Neural cell (in vitro differentiated cells): ENCODE results near the gene EBF3.

Source experiments
- CTCF ChIP-seq: fragments of 450-650 bp; IDR thresholded peaks from 2 replicates; pipeline ENCODE4 v1.5.1; 2014; ENCODE audit warnings: antibody characterized with exemption, mild to moderate bottlenecking, moderate library complexity; ENCODE audit not compliant: poor library complexity, severe bottlenecking
- EP300 ChIP-seq: fragments of 450-650 bp; conservative IDR thresholded peaks from 2 replicates; pipeline ENCODE4 v1.6.1; 2014; ENCODE audit warnings: antibody characterized with exemption, mild to moderate bottlenecking, moderate library complexity; ENCODE audit not compliant: poor library complexity, severe bottlenecking
- EZH2 ChIP-seq: fragments of 200-600, 300-800 bp; shearing (Covaris generic), sonication (generic); IDR thresholded peaks from 2 replicates; pipeline ENCODE4 v1.6.1; 2014; ENCODE audit warnings: antibody characterized with exemption, low read length, borderline replicate concordance, mild to moderate bottlenecking; ENCODE audit not compliant: insufficient read depth, poor library complexity, severe bottlenecking
- POLR2AphosphoS5 ChIP-seq: IDR thresholded peaks from 2 replicates; pipeline ENCODE4 v1.6.1; 2012
- RAD21 ChIP-seq: fragments of 450-650 bp; conservative IDR thresholded peaks from 2 replicates; pipeline ENCODE4 v1.6.1; 2014; ENCODE audit warnings: antibody characterized with exemption, mild to moderate bottlenecking, moderate library complexity
- REST ChIP-seq: IDR thresholded peaks from 2 replicates; pipeline ENCODE4 v1.6.1; 2012; ENCODE audit warnings: borderline replicate concordance
- TAF1 ChIP-seq: IDR thresholded peaks from 2 replicates; pipeline ENCODE4 v1.6.1; 2012; ENCODE audit warnings: low read depth

GRCh38 chr10:129790715-129791446 is 173.2 kb downstream of the EBF3 start:
- TF ChIP-seq REST (no peak), CTCF (no peak), POLR2AphosphoS5 (no peak), EZH2 (no peak), EP300 (no peak), TAF1 (no peak), RAD21 (no peak)
